ENCODE measurements around the gene BTBD16. TPM values are rescaled to one million over a fixed set of nuclear protein-coding genes. Genes with fewer than 3 reads are reported as not detected.

BTBD16 gene
- total and polyA plus RNA-seq, 7 donors = 0.12 to 0.55 (median 0.54) TPM; not detected in 4

DNA sequence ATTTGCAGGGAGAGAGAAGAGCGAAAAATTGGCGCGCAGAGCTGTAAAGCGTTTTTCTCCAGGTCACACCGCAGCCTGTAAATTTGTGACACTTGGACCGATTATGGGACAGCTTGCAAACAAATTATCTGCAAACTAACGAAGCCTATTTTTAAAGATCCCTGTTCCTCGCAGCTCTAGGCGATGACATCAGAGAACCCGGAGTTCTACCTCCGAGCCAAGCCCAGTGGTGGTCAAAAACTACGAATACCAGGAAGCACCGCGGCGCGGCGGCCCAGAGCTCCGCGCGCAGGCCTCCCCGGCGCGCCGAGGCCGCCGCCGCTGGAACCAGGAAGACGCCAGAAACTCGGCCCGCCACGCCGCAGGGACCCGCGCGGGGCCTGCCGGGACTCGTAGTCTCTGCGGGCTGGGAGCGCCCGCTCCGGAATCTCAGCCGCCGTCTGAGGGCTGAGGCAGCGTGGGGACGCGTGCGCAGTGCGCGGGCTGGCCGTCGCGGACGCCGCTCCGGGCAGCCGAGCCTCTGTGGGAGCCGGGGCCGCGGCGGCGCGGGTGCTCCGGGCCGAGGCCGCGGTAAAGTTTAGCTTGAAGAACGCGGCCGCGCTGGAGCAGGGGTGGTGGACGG is 103.3 kb downstream of the BTBD16 start, which contains the start of gene PLEKHA1:
TSS of gene PLEKHA1 (plus strand) at position 472 of the 622 bp plus-strand sequence. CDS start 18,493 bp downstream, outside the sequence.
- intact Hi-C loops (cut with DNase I) = loop anchor here (2.0 to 5.0 kb wide), 3 partner anchors 66 to 232 kb away; no protein-coding TSS in a partner anchor
- DNase-seq = peak; percentile 97
- WGBS, 2 donors = 0 to 1% methylated on average over 71 of the region's 71 CpGs

DNA sequence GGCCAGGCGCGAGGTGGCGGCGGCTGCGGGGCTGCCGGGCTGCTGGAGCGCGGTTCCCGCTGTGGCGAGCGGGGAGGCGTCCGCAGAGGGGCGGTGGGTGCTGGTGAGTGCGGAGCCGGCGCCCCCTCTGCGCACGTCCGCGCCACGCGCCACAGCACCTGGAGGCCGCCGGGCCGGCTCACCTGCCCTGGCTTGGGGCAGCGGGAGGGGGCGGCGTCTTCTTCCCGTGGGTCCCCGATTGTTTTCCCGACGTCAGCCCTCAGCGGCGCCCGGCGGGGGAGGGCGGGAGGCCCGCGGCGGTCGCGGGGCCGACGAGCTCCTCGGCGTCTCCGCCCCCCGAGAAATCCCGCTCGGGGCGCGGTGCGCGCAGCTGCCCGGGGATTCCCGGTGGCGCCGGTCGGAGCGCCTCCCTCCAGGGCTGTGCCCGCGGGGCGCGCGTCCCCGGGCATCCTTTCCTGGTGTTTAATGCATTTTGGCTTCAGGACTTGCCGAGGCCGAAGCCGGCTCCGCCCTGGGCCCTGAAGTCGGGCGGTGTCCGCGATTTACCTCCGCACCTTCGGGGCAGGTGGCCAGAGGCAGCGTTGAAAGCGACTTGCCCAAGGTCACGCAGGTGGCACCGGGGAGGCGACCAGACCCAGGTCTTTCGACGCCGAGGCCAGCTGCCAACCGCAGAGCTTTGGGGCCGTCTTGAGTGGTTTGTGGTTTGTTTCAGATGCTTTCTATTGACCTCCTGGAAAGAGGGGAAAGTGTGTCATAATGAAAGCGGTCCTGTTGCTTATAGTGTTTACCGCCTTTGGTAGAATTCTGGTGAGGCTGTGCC is 104.0 kb downstream of the BTBD16 start:
- no peaks in the 10 kb centered on the region for H3K36me3 ChIP-seq
- peak overlapping the region; percentile 98 to 100 (median 98) for H3K27ac ChIP-seq
- WGBS, 2 donors = 0% methylated on average over 89 of the region's 89 CpGs
- DNase-seq = peak; percentile 75
- TF ChIP-seq, protein P1, sequence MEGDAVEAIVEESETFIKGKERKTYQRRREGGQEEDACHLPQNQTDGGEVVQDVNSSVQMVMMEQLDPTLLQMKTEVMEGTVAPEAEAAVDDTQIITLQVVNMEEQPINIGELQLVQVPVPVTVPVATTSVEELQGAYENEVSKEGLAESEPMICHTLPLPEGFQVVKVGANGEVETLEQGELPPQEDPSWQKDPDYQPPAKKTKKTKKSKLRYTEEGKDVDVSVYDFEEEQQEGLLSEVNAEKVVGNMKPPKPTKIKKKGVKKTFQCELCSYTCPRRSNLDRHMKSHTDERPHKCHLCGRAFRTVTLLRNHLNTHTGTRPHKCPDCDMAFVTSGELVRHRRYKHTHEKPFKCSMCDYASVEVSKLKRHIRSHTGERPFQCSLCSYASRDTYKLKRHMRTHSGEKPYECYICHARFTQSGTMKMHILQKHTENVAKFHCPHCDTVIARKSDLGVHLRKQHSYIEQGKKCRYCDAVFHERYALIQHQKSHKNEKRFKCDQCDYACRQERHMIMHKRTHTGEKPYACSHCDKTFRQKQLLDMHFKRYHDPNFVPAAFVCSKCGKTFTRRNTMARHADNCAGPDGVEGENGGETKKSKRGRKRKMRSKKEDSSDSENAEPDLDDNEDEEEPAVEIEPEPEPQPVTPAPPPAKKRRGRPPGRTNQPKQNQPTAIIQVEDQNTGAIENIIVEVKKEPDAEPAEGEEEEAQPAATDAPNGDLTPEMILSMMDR (IDR thresholded peaks at IDR 0.05) = no peak
- TF ChIP-seq POLR2A (IDR thresholded peaks at IDR 0.05) (peak in 1 of 2 donors; percentile 18), POLR2AphosphoS5 (IDR thresholded peaks at IDR 0.05) (peak in 1 of 4 donors; percentile 51), EP300 (IDR thresholded peaks at IDR 0.05) (no peak)
- no peaks in the 10 kb centered on the region for H3K27me3 ChIP-seq
- peaks cover 0 to 61% (median 47%) of the 10 kb centered on the region in 4 donors for H3K4me1 ChIP-seq
- peak overlapping the region; percentile 69 to 97 (median 94) for H3K4me3 ChIP-seq
- H3K9me3 ChIP-seq = no peaks in the 10 kb centered on the region
- intact Hi-C loops (cut with DNase I) = loop anchor here (2.0 to 5.0 kb wide), 4 partner anchors 42 to 233 kb away; no protein-coding TSS in a partner anchor

More for the DNA sequence above, 103.3 kb downstream of the BTBD16 start, which contains the start of gene PLEKHA1:
- Histone ChIP-seq H3K9me3 (no peaks in the 10 kb centered on the region), H3K4me3 (peak within 1 kb of the TSS; percentile 69 to 97 (median 94)), H3K27ac (peak within 1 kb of the TSS; percentile 98 to 100 (median 98)), H3K27me3 (no peaks in the 10 kb centered on the region), H3K36me3 (no peaks in the 10 kb centered on the region), H3K4me1 (peaks cover 0 to 61% (median 45%) of the 10 kb centered on the region in 4 donors)
- no peak for TF ChIP-seq POLR2A (IDR thresholded peaks at IDR 0.05)
- TF ChIP-seq POLR2AphosphoS5 (IDR thresholded peaks at IDR 0.05) = peak; percentile 57 to 86 (median 82)
- TF ChIP-seq, protein P1 (IDR thresholded peaks at IDR 0.05) = no peak
- no peak for TF ChIP-seq EP300 (IDR thresholded peaks at IDR 0.05)

DNA sequence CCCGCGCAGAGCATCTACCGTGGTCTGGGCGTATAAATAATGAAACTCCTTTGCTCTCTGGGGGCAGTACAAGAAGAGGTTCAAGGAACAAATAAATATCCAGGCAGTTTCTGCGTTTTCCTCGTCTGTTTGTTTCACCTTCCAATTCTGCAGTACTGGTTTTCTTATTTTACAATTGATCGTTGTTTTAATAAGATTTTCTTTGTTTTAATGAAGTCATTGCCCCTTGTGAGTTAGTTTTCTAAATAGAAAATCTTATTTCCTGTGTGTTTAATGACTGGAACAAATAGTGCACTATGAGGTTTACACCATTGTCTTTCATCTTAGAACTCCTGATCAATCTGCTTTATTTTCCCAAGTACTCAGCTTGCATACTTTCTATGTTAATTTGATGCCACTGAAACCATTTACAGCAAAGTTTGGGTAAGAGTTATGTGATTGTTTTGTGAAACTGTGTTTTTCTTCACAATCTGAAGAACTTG is 104.6 kb downstream of the BTBD16 start:
- WGBS, 2 donors = 1 to 2% methylated on average over 7 of the region's 7 CpGs
- Histone ChIP-seq H3K27me3 (no peaks in the 10 kb centered on the region), H3K27ac (peak overlapping the region; percentile 98 to 100 (median 98)), H3K36me3 (no peaks in the 10 kb centered on the region), H3K4me3 (peak overlapping the region; percentile 69 to 97 (median 94)), H3K4me1 (peaks cover 0 to 60% (median 50%) of the 10 kb centered on the region in 4 donors), H3K9me3 (no peaks in the 10 kb centered on the region)
- DNase-seq = no peak
- intact Hi-C loops (cut with DNase I) = loop anchor here (2.0 to 5.0 kb wide), 2 partner anchors 42 to 67 kb away; no protein-coding TSS in a partner anchor
- TF ChIP-seq POLR2AphosphoS5 (IDR thresholded peaks at IDR 0.05) (no peak), POLR2A (IDR thresholded peaks at IDR 0.05) (no peak), EP300 (IDR thresholded peaks at IDR 0.05) (no peak)
- TF ChIP-seq, protein P1 (IDR thresholded peaks at IDR 0.05) = no peak

DNA sequence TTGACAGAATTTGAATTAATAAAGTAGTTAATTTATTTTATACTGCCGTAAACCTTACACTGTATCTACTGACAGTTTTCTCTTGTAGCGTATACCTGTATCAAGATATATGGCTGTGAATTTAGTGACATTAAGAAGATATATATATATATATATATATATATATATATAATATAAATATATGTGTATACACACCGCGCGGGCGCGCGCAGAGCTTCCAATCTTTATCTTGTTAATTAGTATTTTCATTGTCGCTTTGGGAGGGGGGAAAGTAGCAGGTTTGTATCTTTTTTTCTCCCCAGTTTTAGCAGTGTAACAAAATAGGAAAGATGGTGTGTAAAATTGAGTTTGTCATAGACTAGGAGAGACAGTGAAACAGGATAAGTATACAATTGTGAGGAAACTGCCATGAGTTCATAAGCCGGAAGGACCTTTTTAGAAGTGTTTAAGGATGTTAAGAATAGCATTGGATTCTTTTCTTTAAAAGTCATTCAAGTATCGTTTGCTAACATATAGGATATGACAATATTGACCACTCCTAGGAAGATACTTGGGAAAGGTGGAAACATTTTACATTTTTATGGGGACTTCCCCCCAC is 105.4 kb downstream of the BTBD16 start:
- TF ChIP-seq POLR2A (IDR thresholded peaks at IDR 0.05) = no peak
- TF ChIP-seq, protein P1 (IDR thresholded peaks at IDR 0.05) = no peak
- no peak for TF ChIP-seq POLR2AphosphoS5 (IDR thresholded peaks at IDR 0.05)
- TF ChIP-seq EP300 (IDR thresholded peaks at IDR 0.05) = no peak
- 88 to 90% methylated on average over 11 of the region's 11 CpGs for WGBS, 2 donors
- Histone ChIP-seq H3K4me1 (peaks cover 0 to 53% (median 44%) of the 10 kb centered on the region in 4 donors), H3K27me3 (no peaks in the 10 kb centered on the region), H3K27ac (peak overlapping the region in 2 of 4 donors; percentile 98 to 100), H3K9me3 (no peaks in the 10 kb centered on the region), H3K36me3 (no peaks in the 10 kb centered on the region), H3K4me3 (peak overlapping the region in 1 of 4 donors; percentile 10)
- no peak for DNase-seq
- intact Hi-C loops (cut with DNase I) = loop anchor here (5.0 kb wide), 1 partner anchor 41 kb away; no protein-coding TSS in a partner anchor

Data from sigmoid colon (tissue), 7 donors.